Astrocyte (in vitro differentiated cells and primary cell): Measurements from ENCODE around the gene NKAIN2.

Experiments used
- CTCF ChIP-seq: IDR thresholded peaks from 2 replicates; pipeline ENCODE4 v1.5.1; 2011; ENCODE audit warnings: low read depth, mild to moderate bottlenecking, inconsistent platforms, low read length, moderate library complexity; ENCODE audit not compliant: insufficient read depth
- EZH2 ChIP-seq: IDR thresholded peaks from 2 replicates; pipeline ENCODE4 v1.6.1; 2012; ENCODE audit warnings: mild to moderate bottlenecking, low read length, inconsistent platforms; ENCODE audit not compliant: insufficient read depth

GRCh38 chr6:124478906-124479305 lies 675.2 kb downstream of the NKAIN2 start:
- TF ChIP-seq CTCF, result no peak
- TF ChIP-seq EZH2, result no peak
